ENCODE data around the gene PPP4R4.

Gene PPP4R4

DNA sequence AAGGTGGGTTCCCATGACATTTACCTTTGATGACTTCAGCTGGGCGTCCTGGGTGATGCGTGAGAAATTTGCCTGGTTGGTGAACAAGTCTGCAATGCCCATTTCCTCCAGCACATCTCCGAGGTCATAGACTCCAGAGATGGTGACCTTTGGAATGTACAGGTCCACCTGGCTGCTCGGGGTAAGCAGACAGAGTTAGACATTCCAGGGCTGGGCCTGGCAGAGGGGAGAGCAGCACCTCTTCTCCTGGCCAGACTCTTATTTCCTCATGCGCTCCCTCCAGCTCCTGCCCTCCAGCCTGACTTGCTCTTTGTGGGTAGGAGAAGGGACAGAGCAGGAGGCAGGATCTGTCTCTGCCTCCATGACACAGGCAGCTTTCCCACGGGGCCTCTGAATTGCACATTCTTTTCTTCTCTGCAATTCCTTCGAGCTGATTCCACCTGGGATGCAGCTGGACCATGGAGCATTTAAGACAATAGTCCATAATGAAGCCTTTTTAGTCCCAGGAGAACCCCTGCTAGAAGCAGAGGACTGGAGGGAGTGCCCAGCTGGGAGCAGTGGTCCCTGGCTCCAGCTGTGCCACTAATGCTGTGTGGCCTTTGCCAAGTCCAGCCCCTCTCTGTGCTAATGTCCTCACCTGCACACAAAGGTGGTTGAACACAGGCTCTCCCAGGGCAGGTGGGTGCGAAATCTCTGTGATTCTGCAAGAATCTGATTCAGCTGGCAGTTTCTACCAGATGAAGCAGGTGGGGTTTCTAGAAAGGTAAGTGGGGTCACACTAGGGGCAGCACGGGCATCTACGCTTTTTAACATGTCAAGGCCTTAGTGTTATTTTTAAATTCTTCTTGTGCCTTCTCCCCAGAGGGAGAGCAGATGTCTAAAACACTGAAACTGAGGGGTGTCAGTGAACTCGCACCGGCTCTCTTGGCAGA, 132.2 kb downstream of the PPP4R4 start:
- DNase-seq (ENCODE audit: low read depth in 2 of 2) = no peak

GRCh38 chr14:94307410-94307992, 133.4 kb downstream of the PPP4R4 start:
- DNase-seq (ENCODE audit: low read depth in 2 of 2) = no peak

DNA sequence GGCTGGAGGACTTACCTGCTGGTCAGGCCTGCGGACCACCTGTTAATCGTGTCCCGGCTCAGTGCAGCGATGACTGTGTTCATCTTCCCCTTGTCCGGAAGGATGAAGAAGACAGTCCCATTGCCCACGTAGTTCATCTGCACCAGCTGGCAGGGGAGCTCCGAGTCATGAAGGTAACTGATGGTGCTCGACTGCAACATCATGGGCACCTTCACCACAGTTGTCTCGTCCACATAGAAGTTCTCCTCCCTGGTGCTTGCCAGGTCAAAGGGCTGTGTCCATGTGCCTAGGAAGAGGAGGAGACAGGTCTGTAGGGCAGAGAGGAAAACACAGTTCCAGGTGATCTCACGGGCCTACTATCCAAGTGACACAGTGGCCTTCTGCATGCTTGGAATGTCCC, 135.6 kb downstream of the PPP4R4 start:
- DNase-seq (ENCODE audit: low read depth in 2 of 2) = no peak

GRCh38 chr14:94310248-94310647, 136.1 kb downstream of the PPP4R4 start:
- no peak for DNase-seq (ENCODE audit: low read depth in 2 of 2)

GRCh38 chr14:94312481-94313246, 138.5 kb downstream of the PPP4R4 start:
- DNase-seq (ENCODE audit: low read depth in 2 of 2) = no peak

DNA sequence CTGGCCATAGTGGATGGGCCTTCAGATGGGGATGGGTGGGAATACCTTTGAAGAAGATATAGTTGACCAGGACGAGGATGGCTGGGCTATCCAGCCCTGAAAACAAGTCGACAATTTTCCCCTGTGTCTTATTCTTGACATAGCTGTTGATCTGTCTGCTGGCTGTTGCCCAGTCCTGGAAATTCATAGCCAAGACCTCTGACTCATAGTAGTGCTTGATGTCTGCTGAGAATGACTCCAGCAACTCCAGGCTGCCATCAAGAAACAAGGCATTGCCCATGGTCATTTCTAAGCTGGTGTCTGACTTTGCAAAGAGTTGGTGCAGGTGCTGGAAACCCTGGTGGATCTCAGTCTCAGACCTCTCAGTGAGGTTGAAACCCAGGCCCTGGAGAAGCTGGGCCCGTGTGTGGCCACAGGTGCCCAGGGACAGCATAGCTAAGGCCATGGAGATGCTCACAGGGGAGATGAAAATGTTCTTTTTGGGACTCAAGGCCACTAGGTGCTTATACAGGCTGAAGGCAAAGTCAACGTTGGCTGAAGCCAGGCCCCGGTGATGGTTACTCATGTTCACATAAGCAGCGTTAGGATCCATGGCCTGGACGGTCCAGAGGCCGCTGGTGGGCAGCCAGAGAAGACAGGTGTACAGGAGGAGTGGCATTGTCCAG, 140.0 kb downstream of the PPP4R4 start:
- DNase-seq (ENCODE audit: low read depth in 2 of 2) = no peak

- no peak for DNase-seq (ENCODE audit: low read depth in 2 of 2)
Measured at GRCh38 chr14:94314890-94315289, 140.8 kb downstream of the PPP4R4 start.

DNA sequence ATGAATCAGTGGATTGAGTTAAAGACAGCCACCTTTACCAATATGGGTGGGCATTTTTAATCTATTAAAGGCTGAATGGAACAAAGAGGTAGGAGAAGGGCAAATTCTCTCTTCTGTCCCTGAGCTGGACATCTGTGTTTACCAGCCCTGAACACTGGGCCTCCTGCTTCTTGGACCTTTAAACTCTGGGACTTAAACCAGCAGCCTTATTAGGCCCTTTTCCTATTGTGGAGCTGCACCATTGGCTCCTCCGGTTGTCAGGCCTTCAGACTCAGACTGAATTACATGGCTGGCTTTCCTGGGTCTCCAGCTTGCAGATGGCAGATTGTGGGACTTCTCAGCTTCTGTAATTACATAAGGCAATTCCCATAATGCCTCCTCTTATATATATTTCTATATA, 142.6 kb downstream of the PPP4R4 start:
- DNase-seq (ENCODE audit: low read depth in 2 of 2) = no peak

DNA sequence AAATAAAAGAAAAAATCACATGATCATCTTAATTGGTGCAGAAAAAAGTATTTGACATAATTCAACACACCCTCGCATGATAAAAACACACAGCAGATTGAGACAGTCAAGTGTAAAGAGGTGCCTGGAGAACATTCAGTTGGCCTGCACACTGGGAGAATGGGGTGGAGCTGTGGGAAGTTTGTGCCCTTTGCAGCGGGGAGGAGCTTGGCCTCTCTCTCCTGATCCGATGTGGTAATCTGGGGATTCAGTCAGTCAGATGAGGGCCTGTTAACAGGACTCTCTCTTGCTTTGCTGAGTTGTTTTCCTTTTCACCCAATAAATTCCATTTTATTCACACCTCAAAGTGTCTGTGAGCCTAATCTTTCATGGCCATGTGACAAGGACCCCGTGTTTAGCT, 143.1 kb downstream of the PPP4R4 start:
- no peak for DNase-seq (ENCODE audit: low read depth in 2 of 2)

DNA sequence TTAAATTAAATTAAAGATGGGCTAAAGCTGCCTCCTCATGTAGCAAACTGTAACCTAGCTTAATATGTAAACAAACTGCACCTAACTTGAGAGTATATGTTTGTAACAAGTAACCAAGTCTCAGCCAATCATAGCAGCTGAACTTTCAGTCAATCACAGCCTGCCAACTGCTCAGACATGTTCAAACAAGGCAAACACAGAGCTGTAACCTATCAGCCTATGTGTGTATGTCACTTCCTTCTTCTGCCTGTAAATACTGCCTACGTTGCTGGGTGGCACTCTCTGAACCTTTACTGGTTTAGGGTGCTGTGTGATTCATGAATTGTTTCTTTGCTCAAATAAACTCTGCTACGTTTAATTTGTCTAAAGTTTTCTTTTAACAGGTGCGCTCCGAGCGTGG, 146.1 kb downstream of the PPP4R4 start:
- DNase-seq (ENCODE audit: low read depth in 2 of 2) = no peak

- DNase-seq (ENCODE audit: low read depth in 2 of 2) = no peak
Measured at GRCh38 chr14:94321421-94322271, 147.5 kb downstream of the PPP4R4 start.

GRCh38 chr14:94322648-94323570, 148.8 kb downstream of the PPP4R4 start, which contains the start of gene SERPINA6:
TSS of gene SERPINA6 (minus strand) at chr14:94323336. CDS start at chr14:94314648, 8,688 bp downstream.
- no peak for DNase-seq (ENCODE audit: low read depth in 2 of 2)

GRCh38 chr14:94328196-94328595, 154.1 kb downstream of the PPP4R4 start:
- DNase-seq (ENCODE audit: low read depth in 2 of 2) = no peak

All from stimulated activated CD8-positive, alpha-beta memory T cell treated with anti-CD3 and anti-CD28 coated beads, Interleukin-7, amount 100 ng/mL, for 1 hour (primary cell).